ENCODE measurements around the gene PHLPP2.

PHLPP2 gene

DNA sequence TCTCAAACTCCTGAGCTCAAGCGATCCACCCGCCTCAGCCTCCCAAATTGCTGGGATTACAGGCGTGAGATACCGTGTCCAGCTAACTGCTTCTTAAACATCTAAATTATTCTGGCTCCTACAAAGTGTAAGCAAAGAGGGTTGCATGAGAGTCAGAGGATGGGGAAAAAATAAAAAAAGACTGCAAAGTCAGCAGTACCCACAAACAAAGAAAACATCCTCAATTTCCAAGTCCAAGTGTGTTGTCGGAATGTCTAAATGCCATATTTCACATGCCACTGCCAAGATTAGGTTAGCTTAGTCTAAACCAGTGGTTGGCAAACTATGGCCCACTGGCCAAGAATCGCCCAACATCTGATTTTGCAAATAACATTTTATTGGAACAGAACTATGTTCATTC is 13.0 kb upstream of the PHLPP2 start:
- DNase-seq (ENCODE audit: low read depth): no peak
- TF ChIP-seq CTCF (IDR thresholded peaks at IDR 0.05; ENCODE audit: control insufficient read depth, insufficient read depth, low read depth, low read length, missing control alignments): no peak
- H3K4me3 ChIP-seq (ENCODE audit: control insufficient read depth, low read depth, low read length): no peak overlapping the region

GRCh38 chr16:71734511-71734910 is 10.0 kb upstream of the PHLPP2 start:
- no peak for TF ChIP-seq CTCF (IDR thresholded peaks at IDR 0.05; ENCODE audit: control insufficient read depth, insufficient read depth, low read depth, low read length, missing control alignments)
- no peak for DNase-seq (ENCODE audit: low read depth)
- H3K4me3 ChIP-seq (ENCODE audit: control insufficient read depth, low read depth, low read length): no peak overlapping the region

- no peak for TF ChIP-seq CTCF (IDR thresholded peaks at IDR 0.05; ENCODE audit: control insufficient read depth, insufficient read depth, low read depth, low read length, missing control alignments)
- DNase-seq (ENCODE audit: low read depth): no peak
- no peak overlapping the region for H3K4me3 ChIP-seq (ENCODE audit: control insufficient read depth, low read depth, low read length)
These were observed 8.1 kb upstream of the PHLPP2 start for GRCh38 chr16:71732587-71732986.

- TF ChIP-seq CTCF (IDR thresholded peaks at IDR 0.05; ENCODE audit: control insufficient read depth, insufficient read depth, low read depth, low read length, missing control alignments): no peak
- DNase-seq (ENCODE audit: low read depth): no peak
- no peak overlapping the region for H3K4me3 ChIP-seq (ENCODE audit: control insufficient read depth, low read depth, low read length)
These were observed 3.2 kb upstream of the PHLPP2 start for GRCh38 chr16:71727551-71728324.

DNA sequence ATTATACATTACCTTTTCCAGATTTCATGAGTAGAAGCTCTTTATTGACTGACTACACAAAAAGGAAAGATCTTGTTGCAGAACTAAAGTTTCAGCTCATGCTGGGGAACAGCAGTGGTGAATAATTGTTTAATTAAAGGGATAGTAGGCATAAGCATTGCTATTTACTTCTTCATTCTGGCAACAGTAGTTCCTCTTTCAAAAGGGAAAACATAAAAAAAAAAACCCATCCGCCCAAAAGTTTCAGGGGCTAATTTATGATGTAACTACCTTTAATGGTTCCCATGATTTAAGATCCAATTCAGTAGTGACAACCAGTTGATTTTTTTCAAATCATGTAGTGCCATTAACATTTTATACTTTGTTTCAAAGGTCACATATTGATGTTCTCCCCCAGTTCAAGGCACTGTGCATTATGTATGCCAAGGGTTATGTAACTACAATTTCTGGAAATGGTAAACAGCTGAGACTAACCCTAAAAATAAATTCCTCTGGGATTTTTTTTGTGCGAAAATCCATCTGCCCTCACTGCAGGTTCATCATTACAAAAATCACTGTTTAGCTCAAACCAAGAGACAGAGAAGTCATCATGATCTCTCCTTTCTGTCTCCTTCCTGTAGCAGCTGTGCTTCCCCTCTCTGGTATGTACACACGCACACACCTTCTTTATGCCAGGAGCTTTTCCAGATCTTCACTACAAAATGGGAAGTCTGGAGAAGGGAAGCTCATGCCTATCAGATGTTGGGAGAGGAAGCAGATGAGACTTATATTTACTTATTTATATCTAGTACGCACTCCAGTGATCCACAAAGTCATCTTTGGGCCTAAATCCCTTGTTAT is 2.2 kb upstream of the PHLPP2 start:
- no peak for TF ChIP-seq CTCF (IDR thresholded peaks at IDR 0.05; ENCODE audit: control insufficient read depth, insufficient read depth, low read depth, low read length, missing control alignments)
- no peak for DNase-seq (ENCODE audit: low read depth)
- H3K4me3 ChIP-seq (ENCODE audit: control insufficient read depth, low read depth, low read length): no peak overlapping the region

GRCh38 chr16:71723537-71724319 is 773 bp downstream of the PHLPP2 start:
- no peak for TF ChIP-seq CTCF (IDR thresholded peaks at IDR 0.05; ENCODE audit: control insufficient read depth, insufficient read depth, low read depth, low read length, missing control alignments)
- peak overlapping the region; percentile 63 for H3K4me3 ChIP-seq (ENCODE audit: control insufficient read depth, low read depth, low read length)
- DNase-seq (ENCODE audit: low read depth): no peak

Data from AG09309 (cell line).